Fibroblast of lung (primary cell): ENCODE results near the gene NR5A1.

Experiments
- CTCF ChIP-seq, 2 donors: IDR thresholded peaks in 1 of 2; conservative IDR thresholded peaks in 1 of 2; 1 replicate in 1 of 2; 2 replicates in 1 of 2; pipeline ENCODE4 v1.5.1; 2011 to 2012; ENCODE audit warnings: low read length in 2 of 2, control low read depth in 1 of 2, inconsistent platforms in 1 of 2, low read depth in 1 of 2, mild to moderate bottlenecking in 1 of 2
- EZH2 ChIP-seq: IDR thresholded peaks from 2 replicates; pipeline ENCODE4 v1.5.1; 2012; ENCODE audit warnings: low read length, control low read depth, mild to moderate bottlenecking; ENCODE audit errors: missing control alignments

GRCh38 chr9:124490004-124490403, 17.2 kb downstream of the NR5A1 start:
- TF ChIP-seq CTCF (conservative IDR thresholded peaks at IDR 0.05 in 1 of 2, IDR thresholded peaks at IDR 0.05 in 1 of 2; ENCODE audit: low read depth in 1 of 2, low read length in 2 of 2) (no peak), EZH2 (no peak)
